Progenitor cell of endocrine pancreas (in vitro differentiated cells): ENCODE measurements around the gene IGF2BP1. TPM values are rescaled to one million over a fixed set of nuclear protein-coding genes. Genes with fewer than 3 reads are reported as not detected.
A peak's percentile ranks its signal among the peaks of the same experiment; 100 is the strongest.

Experiments
- DNase-seq: peaks from one replicate; pipeline ENCODE4 v3.0.0; 2021; ENCODE audit warnings: low spot score; ENCODE audit not compliant: unreplicated experiment
- H3K27ac Mint-ChIP-seq: 2 replicates; pipeline ENCODE4 v1.8.0; 2021; ENCODE audit warnings: mild to moderate bottlenecking, moderate library complexity, mixed read lengths
- H3K27me3 Mint-ChIP-seq: 2 replicates; pipeline ENCODE4 v1.8.0; 2021; ENCODE audit warnings: mixed read lengths
- H3K36me3 Mint-ChIP-seq: 2 replicates; pipeline ENCODE4 v1.8.0; 2022; ENCODE audit warnings: mixed read lengths; ENCODE audit not compliant: insufficient read depth
- H3K4me1 Mint-ChIP-seq: 2 replicates; pipeline ENCODE4 v1.8.0; 2021; ENCODE audit warnings: low read depth, mixed read lengths
- H3K4me3 Mint-ChIP-seq: 2 replicates; pipeline ENCODE4 v1.8.0; 2021; ENCODE audit warnings: low read depth, mild to moderate bottlenecking, moderate library complexity, mixed read lengths
- H3K9me3 Mint-ChIP-seq: 2 replicates; pipeline ENCODE4 v1.8.0; 2021; ENCODE audit warnings: low read depth, mixed read lengths
- total RNA-seq: library from RNA; stranded (reverse); gene quantifications from 2 replicates; pipeline ENCODE4 v1.2.1, GENCODE V29; 2021
- TF ChIP-seq, protein P1 (sequence below): fragments of 200-600 bp; sonication (generic); IDR thresholded peaks from one replicate; pipeline ENCODE4 v1.5.0; 2021; ENCODE audit warnings: antibody characterized with exemption, mild to moderate bottlenecking; ENCODE audit not compliant: unreplicated experiment

The IGF2BP1 gene
- total RNA-seq, 1 donor from 2014 or later = 326 TPM

DNA sequence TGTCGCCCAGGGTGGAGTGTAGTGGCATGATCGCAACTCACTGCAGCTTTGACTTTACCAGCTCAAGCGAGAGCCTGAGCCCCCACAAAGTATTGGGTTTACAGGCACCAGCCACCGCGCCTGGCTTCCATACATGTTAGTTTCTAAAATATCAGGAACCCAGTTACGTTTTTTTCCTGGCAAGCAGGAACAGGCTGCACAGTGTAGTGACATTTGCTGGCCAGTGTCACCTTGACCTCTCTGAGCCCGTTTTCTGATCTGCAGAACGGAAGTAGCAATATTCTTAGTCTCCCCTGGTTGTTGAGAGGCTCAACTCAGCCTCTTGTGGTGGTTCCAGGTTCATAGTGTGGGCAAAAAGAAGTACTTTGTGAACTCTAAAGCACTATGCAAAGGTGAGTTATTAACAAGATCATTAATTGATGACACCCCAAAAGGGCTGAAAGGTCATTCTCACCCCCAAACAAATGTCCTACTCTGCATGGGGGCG is 15.6 kb downstream of the IGF2BP1 start:
- Mint-ChIP-seq H3K36me3 (peaks cover 6% of the 10 kb centered on the region), H3K27me3 (no peaks in the 10 kb centered on the region), H3K27ac (peak overlapping the region; percentile 99), H3K4me1 (peaks cover 52% of the 10 kb centered on the region), H3K9me3 (no peaks in the 10 kb centered on the region), H3K4me3 (peak overlapping the region; percentile 76)
- DNase-seq = peak; percentile 7
- TF ChIP-seq, protein P1, sequence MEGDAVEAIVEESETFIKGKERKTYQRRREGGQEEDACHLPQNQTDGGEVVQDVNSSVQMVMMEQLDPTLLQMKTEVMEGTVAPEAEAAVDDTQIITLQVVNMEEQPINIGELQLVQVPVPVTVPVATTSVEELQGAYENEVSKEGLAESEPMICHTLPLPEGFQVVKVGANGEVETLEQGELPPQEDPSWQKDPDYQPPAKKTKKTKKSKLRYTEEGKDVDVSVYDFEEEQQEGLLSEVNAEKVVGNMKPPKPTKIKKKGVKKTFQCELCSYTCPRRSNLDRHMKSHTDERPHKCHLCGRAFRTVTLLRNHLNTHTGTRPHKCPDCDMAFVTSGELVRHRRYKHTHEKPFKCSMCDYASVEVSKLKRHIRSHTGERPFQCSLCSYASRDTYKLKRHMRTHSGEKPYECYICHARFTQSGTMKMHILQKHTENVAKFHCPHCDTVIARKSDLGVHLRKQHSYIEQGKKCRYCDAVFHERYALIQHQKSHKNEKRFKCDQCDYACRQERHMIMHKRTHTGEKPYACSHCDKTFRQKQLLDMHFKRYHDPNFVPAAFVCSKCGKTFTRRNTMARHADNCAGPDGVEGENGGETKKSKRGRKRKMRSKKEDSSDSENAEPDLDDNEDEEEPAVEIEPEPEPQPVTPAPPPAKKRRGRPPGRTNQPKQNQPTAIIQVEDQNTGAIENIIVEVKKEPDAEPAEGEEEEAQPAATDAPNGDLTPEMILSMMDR = no peak

DNA sequence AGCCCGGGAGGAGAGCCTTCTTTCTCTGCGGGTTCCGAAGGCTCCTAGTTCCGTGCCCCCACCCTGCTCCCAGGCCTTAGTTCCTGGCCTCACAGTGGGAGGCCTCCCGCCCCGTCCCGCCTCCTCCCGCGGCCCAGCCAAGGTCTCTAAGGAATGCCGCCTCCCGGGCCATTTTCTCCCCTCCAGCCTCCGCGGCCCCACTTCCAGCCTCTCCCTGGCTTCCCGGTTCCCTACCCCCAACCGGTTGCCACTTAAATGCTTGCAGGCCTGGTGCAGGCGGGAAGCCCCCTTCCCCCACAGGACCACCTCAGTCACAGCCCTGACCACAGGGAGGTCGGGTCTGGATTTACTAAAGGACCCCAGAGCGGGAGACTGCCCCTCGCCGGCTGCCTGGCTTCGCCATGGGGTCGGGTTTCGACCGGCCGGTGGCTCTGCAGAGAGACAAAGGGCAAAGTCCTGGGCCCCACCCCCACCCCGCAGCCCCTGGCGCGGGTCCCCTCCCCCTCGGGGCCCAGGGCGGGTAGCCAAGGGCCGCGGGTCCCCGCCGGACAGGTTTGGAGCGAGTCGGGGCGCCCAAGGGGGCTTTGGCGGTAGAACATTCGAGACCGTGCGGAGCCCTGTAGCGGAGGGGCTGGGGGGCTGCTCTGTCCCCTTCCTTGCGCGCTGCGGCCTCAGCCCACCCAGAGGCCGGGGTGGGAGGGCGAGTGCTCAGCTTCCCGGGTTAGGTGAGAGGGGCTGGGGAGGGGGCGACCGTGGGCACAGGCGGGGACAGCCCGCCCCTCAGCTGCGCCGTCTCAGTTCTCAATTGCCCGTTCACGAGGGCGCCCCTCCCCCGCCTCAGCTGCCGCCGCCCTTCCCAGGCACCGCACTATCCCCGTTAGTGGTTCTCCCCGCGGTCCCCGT is 16.4 kb downstream of the IGF2BP1 start:
- Mint-ChIP-seq H3K4me1 (peaks cover 52% of the 10 kb centered on the region), H3K36me3 (peaks cover 6% of the 10 kb centered on the region), H3K27me3 (no peaks in the 10 kb centered on the region)

DNA sequence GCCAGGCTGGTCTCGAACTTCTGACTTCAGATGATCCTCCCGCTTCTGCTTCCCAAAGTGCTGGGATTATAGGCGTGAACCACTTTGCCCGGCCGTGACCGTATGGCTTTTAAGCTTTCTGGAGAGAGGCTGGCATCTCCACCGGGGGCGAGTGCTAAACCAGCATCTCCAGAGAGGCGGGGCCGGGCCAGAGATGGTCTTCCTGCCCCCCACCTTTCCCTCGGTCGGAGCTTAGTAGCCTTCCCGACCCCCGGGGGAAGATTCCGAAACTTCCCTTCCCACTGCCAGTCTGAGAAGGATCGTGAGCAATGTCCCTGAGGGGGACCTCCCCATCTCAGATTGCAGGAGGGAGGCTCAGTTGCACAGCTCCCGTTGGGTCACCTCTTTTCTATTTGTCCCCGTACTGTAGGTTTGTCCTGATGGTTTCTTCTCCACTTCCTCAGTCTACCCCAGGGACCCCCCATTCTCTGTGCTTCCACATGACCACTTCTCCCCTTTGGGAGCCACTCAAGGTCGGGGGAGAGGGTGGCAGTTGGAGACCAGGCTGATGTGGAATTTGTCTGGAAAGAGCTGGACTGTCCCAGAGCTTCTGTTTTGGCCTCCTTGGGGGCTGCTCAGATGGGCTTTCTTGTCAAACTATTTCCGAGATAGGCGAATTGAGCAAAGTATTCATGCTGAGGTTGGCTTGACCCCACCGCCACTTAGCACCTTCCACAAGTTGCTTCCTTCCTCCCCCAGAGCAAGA is 18.2 kb downstream of the IGF2BP1 start:
- DNase-seq = no peak
- H3K27ac Mint-ChIP-seq = peak overlapping the region; percentile 98
- H3K9me3 Mint-ChIP-seq = no peaks in the 10 kb centered on the region
- TF ChIP-seq, protein P1 = no peak
- peaks cover 53% of the 10 kb centered on the region for H3K4me1 Mint-ChIP-seq
- H3K36me3 Mint-ChIP-seq = peaks cover 4% of the 10 kb centered on the region
- no peak overlapping the region for H3K4me3 Mint-ChIP-seq
- no peaks in the 10 kb centered on the region for H3K27me3 Mint-ChIP-seq

More for the DNA sequence above, 16.4 kb downstream of the IGF2BP1 start:
- peak; percentile 76 for DNase-seq
- Mint-ChIP-seq H3K4me3 (peak overlapping the region; percentile 76), H3K27ac (peak overlapping the region; percentile 99), H3K9me3 (no peaks in the 10 kb centered on the region)
- TF ChIP-seq, protein P1 = no peak

DNA sequence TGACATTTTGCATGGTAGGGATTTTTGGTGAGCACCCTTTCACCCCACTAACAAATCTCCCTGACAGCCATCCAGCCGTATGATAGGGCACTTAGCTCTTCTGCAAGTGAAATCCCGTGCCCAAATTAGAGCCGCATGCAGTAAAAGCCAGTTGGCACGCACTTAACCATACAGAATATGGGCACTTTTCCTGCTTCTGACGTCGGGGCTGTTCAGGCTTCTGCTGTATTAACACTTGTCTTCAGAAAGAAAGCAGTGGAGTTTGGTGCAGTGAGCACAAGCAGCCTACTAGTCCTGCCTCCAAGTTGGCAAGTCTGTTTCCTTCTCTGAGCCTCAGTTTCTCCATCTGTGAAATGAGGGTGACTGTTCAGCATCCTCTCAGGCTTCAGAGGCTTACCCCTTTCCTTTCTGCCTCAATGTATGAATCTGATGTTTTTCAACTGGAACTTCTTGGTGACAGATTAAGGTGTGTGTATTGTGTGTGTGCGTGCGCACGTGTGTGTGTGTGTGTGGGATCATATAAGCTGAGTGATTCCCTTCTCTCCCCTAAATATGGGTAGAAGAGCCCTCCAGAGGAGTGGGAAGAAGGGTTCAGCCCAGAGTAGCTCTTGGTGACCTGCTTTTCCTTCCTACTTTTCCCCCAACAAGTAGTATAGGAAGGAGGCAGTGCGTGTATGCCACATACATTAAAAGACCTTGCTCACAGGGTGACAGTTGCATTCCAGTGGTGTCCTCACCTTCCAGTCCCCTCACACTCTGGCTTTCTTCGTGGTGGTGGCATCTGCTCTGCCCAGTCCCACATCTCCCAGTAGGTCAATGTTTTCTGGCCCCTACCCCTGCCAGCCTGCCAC is 19.0 kb downstream of the IGF2BP1 start:
- no peak for DNase-seq
- Mint-ChIP-seq H3K4me1 (peaks cover 55% of the 10 kb centered on the region), H3K27me3 (no peaks in the 10 kb centered on the region), H3K9me3 (no peaks in the 10 kb centered on the region), H3K36me3 (peaks cover 3% of the 10 kb centered on the region), H3K27ac (peak overlapping the region; percentile 56), H3K4me3 (no peak overlapping the region)
- TF ChIP-seq, protein P1 = no peak
